GM18526 (cell line): ENCODE results near the gene KDM7A.

Experiments
- POLR2A ChIP-seq: IDR thresholded peaks from 3 replicates; pipeline ENCODE4 v1.6.1; 2011; ENCODE audit not compliant: insufficient read length; ENCODE audit errors: extremely low read depth

KDM7A gene

GRCh38 chr7:140081774-140082425 is 94.9 kb downstream of the KDM7A start:
- TF ChIP-seq POLR2A: no peak

- TF ChIP-seq POLR2A: no peak
Measured at GRCh38 chr7:140080919-140081318, 95.9 kb downstream of the KDM7A start.

- TF ChIP-seq POLR2A: no peak
Measured at GRCh38 chr7:140079121-140079536, 97.7 kb downstream of the KDM7A start.

GRCh38 chr7:140078392-140078791 is 98.4 kb downstream of the KDM7A start:
- TF ChIP-seq POLR2A: no peak

- no peak for TF ChIP-seq POLR2A
Measured at GRCh38 chr7:140074780-140075179, 102.0 kb downstream of the KDM7A start.

GRCh38 chr7:140070546-140070945 is 106.2 kb downstream of the KDM7A start:
- no peak for TF ChIP-seq POLR2A

DNA sequence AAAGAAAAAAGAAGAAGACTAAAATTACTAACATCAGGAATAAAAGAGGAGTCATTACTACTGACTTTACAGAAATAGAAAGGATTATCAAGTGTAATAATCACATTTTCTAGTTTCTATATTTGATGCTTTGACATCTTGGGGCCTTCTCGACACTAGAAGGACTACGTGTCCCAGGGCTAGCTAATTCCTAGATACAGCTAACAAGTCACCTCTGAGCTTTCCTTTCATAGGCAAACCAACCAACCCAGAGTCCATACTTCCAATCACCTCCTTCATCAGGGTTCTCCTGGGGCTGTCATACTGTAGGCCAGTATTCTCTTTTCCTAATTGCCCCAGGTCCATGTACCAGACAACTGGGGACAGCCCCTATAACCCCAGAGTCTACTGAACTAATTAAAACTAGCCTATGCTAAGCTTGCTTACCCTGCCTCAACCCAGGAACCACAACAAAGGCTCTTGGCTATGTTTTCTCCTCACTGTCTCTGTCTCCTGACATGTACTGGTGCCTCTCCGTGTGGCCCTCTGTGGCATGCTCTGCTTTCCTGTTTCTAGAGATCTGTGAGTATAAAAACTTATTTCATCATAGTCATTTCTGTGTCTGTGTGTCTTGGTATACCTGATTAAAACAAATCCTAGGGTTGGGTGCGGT is 107.4 kb downstream of the KDM7A start:
- TF ChIP-seq POLR2A: no peak

- TF ChIP-seq POLR2A: no peak
Measured at GRCh38 chr7:140068033-140068432, 108.8 kb downstream of the KDM7A start.

DNA sequence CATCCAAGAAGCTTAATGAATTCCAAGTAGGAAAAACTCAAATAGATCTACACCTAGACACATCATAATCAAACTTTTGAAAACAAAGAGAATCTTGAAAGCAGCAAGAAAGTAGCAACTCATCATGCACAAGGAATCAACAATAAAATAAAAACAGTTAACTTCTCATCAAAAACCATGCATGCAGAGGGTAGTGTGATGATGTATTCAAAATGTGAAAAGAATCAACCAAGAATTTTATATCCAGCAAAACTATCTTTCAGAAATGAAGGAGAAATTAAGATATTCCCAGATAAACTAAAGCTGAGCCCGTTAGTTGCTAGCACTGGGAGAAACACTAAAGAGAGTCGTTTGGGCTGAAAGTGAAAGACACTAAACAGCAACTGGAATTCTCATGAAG is 109.7 kb downstream of the KDM7A start:
- TF ChIP-seq POLR2A: no peak

- peak; percentile 81 for TF ChIP-seq POLR2A
Measured at GRCh38 chr7:140062528-140063299, 114.1 kb downstream of the KDM7A start, which contains the start of gene PARP12. TSS of gene PARP12 (minus strand) at chr7:140062951. CDS start at chr7:140062847, 104 bp downstream.

GRCh38 chr7:140062118-140062527 is 114.7 kb downstream of the KDM7A start:
- TF ChIP-seq POLR2A: peak; percentile 45

DNA sequence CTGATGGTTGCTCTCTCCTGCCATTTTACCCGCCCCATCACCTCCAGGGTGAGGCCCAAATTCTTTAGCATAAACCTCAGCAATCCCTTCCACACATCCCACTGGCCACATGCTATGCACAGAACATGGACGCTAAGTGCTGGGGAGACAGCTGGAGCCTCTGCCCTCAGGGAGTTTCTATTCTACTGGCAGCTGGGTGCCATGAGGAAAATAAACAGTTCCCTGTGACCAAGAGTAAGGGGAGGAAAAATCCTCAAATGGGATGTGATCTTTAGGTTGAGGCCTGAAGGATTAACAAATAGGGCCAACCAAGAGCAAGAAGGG is 115.2 kb downstream of the KDM7A start:
- no peak for TF ChIP-seq POLR2A

DNA sequence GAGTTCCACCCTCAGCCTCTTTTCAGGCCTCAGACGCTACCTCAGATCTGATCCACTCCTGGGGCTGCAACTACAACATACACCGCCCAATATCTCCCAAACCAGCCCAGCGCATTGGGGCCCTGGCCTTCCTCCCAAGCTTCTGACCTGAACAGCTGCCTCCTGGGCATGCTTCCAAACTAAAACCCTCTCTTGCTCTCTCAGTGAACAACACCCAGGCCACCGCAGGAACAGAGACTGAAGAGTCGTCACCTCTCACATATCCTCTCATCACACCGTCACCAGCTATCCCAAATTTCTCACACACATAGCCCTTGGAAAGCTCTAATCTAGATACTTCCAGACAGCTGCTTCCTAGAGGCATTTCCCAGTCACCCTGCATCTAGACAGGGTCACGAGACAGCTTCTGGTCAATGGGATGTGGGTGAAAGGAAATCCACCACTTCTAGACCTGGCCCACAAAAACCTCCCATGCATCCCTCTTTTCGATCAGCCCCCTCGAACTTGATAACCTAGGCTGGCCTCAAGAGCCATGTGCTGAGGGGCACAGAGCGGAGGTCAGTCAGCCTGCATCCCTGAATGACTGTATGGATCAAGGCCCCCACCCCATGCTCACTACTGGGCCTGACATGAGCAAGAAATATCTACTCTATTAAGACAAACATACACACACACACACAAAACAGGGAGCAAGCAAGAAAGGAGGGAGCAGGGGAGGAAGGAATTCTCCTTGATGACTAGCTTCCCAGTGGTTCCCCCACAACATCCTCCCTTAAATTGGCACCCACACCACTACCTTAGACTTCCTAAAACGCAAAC is 115.8 kb downstream of the KDM7A start:
- no peak for TF ChIP-seq POLR2A

- TF ChIP-seq POLR2A: no peak
Measured at GRCh38 chr7:140060243-140060630, 116.5 kb downstream of the KDM7A start.
